Measurements from ENCODE around the gene TRAM2. TPM values are rescaled to one million over a fixed set of nuclear protein-coding genes. Genes with fewer than 3 reads are reported as not detected.

Gene TRAM2
- total RNA-seq, 6 experiments from 2014 or later, result 16.1 to 24.8 (median 17.8) TPM

DNA sequence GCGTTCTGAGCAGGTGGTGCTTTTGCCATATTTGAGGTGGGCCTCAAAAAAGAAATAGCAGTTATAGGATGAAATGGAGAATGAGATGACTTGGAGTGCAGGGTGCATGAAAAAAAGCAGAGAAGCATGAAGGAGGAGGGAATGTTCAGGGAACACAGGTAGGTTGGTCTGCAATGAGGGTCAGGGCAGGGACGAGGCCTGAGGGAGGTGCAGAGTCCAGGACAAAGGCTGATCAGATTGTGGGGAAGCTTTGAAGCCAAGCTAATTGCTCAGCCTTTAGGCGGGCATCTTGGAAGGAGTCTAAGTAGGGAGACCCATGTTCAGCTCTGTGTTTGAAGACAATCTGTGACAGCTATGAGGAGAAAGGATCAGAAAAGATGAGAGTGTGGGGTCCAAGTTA is 12.0 kb downstream of the TRAM2 start:
- no peaks in the 10 kb centered on the region for H3K9me3 ChIP-seq
- peaks cover 0 to 54% (median 24%) of the 10 kb centered on the region in 4 donors for H3K4me1 ChIP-seq
- intact Hi-C loops (cut with DNase I), result no loop called here
- H3K27ac ChIP-seq, result peak overlapping the region in 1 of 3 donors; percentile 18
- H3K4me3 ChIP-seq, result no peak overlapping the region
- no peaks in the 10 kb centered on the region for H3K36me3 ChIP-seq
- 53% methylated on average over 3 of the region's 3 CpGs for WGBS (ENCODE audit: insufficient coverage, low coverage, low lambda C conversion rate, missing lambda C conversion rate)
- peak in 1 of 3 donors; percentile 60 for DNase-seq
- ATAC-seq, result peak; percentile 7 to 67 (median 56)
- TF ChIP-seq, protein P1, sequence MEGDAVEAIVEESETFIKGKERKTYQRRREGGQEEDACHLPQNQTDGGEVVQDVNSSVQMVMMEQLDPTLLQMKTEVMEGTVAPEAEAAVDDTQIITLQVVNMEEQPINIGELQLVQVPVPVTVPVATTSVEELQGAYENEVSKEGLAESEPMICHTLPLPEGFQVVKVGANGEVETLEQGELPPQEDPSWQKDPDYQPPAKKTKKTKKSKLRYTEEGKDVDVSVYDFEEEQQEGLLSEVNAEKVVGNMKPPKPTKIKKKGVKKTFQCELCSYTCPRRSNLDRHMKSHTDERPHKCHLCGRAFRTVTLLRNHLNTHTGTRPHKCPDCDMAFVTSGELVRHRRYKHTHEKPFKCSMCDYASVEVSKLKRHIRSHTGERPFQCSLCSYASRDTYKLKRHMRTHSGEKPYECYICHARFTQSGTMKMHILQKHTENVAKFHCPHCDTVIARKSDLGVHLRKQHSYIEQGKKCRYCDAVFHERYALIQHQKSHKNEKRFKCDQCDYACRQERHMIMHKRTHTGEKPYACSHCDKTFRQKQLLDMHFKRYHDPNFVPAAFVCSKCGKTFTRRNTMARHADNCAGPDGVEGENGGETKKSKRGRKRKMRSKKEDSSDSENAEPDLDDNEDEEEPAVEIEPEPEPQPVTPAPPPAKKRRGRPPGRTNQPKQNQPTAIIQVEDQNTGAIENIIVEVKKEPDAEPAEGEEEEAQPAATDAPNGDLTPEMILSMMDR (IDR thresholded peaks at IDR 0.05), result no peak
- no peak for TF ChIP-seq POLR2A (IDR thresholded peaks at IDR 0.05)
- no peaks in the 10 kb centered on the region for H3K27me3 ChIP-seq

DNA sequence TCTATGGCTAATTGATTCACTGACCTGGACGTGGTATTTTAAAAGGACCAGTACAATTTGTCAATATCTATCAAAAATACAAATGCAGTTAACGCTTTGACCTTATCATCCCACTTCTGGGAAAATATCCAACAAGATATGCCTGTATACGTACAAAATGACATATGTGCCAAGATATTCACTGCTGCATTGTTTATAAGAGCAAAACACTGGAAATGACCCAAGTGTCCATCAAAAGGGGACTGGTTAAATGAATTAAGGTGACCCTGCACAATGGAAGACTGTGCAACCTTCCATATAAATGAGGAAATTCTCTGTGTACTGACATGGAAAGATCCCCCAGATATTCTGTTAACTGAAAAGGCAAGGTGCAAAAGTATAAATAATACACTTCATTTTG is 13.9 kb downstream of the TRAM2 start:
- Histone ChIP-seq H3K36me3 (no peaks in the 10 kb centered on the region), H3K27ac (no peak overlapping the region), H3K27me3 (no peaks in the 10 kb centered on the region), H3K9me3 (no peaks in the 10 kb centered on the region), H3K4me1 (peaks cover 0 to 56% (median 24%) of the 10 kb centered on the region in 4 donors), H3K4me3 (no peak overlapping the region)
- ATAC-seq (no peak), DNase-seq (no peak)
- TF ChIP-seq, protein P1 (IDR thresholded peaks at IDR 0.05), result no peak
- no peak for TF ChIP-seq POLR2A (IDR thresholded peaks at IDR 0.05)
- intact Hi-C loops (cut with DNase I), result no loop called here
- WGBS (ENCODE audit: insufficient coverage, low coverage, low lambda C conversion rate, missing lambda C conversion rate), result 27% methylated on average over 3 of the region's 3 CpGs

DNA sequence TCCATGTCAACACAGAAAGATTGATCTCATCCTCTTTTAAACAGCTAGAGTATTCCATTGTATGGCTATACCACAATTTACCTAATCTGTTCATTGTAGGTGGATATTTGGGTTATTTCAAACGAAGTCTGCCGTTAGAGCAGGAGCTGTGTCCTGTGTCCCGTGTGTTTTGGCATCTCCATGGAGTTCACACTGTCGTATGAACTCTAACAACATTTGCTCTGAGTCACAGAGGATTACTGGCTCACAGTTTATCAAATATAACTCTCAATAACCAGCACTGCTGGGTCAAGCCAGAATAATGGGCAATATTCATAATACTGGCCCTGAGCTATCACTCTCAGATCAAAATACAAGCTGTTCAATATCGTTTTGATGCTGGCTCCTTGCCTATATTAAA is 16.4 kb downstream of the TRAM2 start:
- intact Hi-C loops (cut with DNase I), result no loop called here
- H3K4me3 ChIP-seq, result no peak overlapping the region

DNA sequence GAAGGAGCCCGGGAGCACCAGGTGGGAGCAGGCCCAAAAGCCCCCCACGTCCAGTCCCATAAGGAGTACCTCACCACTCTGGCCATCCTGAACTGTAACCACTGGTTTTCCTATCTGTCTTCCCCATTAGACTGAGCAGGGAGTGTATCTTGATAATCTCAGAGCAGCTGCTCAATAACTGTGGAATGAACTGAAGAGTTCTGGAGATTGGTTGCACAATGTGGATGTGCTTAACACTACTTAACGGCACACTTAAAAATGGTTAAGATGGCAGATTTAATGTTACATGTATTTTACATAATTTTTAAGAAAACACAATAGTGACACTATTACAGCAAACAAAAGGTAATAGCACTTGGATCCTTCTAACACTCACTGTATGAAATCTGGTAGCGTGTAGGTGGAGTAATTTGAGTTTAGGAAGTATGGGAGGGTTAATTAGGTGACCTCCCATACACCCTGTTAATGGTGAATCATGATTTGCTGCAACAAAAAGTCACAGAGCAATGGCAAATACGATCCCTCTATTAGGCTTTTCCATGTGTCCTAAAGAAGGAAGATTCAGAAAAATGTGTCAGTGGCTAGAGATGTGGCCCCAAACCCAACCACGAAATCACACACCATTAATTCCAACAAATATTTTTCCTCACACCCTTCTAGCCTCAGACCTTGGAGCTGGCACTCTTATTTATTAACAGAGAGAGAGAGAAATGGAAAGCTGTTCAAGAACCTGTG is 18.4 kb downstream of the TRAM2 start:
- TF ChIP-seq, protein P1 (IDR thresholded peaks at IDR 0.05), result no peak
- no peak for TF ChIP-seq POLR2A (IDR thresholded peaks at IDR 0.05)
- DNase-seq (no peak), ATAC-seq (no peak)
- 79% methylated on average over 6 of the region's 6 CpGs for WGBS (ENCODE audit: insufficient coverage, low coverage, low lambda C conversion rate, missing lambda C conversion rate)
- H3K4me1 ChIP-seq, result peaks cover 0 to 29% (median 13%) of the 10 kb centered on the region in 4 donors
- no peaks in the 10 kb centered on the region for H3K36me3 ChIP-seq
- H3K27ac ChIP-seq, result no peak overlapping the region
- no peak overlapping the region for H3K4me3 ChIP-seq
- H3K27me3 ChIP-seq, result no peaks in the 10 kb centered on the region
- H3K9me3 ChIP-seq, result no peaks in the 10 kb centered on the region
- intact Hi-C loops (cut with DNase I), result no loop called here

More for the DNA sequence above, 16.4 kb downstream of the TRAM2 start:
- DNase-seq (no peak), ATAC-seq (peak; percentile 88 to 93 (median 91))
- H3K9me3 ChIP-seq, result no peaks in the 10 kb centered on the region
- H3K4me1 ChIP-seq, result peaks cover 0 to 40% (median 17%) of the 10 kb centered on the region in 4 donors
- WGBS (ENCODE audit: insufficient coverage, low coverage, low lambda C conversion rate, missing lambda C conversion rate), result 23% methylated on average over 5 of the region's 5 CpGs
- no peaks in the 10 kb centered on the region for H3K36me3 ChIP-seq
- no peaks in the 10 kb centered on the region for H3K27me3 ChIP-seq
- TF ChIP-seq, protein P1 (IDR thresholded peaks at IDR 0.05), result no peak
- no peak for TF ChIP-seq POLR2A (IDR thresholded peaks at IDR 0.05)
- peak overlapping the region in 1 of 3 donors; percentile 39 for H3K27ac ChIP-seq

Measured in right lobe of liver (tissue), 6 donors.